HG02623 (cell line): ENCODE results near the gene ICAM5.
"Not testable (repeated sequence)": the region's sequence is repeated elsewhere in the genome, so short reads cannot be mapped to it uniquely, and the experiment has no call there.

Experiments
- ATAC-seq: cut with Tn5 transposase; IDR thresholded peaks from one replicate; pipeline ENCODE4 v1.9.1; 2021; ENCODE audit warnings: moderate library complexity; ENCODE audit not compliant: unreplicated experiment

Gene ICAM5, protein sequence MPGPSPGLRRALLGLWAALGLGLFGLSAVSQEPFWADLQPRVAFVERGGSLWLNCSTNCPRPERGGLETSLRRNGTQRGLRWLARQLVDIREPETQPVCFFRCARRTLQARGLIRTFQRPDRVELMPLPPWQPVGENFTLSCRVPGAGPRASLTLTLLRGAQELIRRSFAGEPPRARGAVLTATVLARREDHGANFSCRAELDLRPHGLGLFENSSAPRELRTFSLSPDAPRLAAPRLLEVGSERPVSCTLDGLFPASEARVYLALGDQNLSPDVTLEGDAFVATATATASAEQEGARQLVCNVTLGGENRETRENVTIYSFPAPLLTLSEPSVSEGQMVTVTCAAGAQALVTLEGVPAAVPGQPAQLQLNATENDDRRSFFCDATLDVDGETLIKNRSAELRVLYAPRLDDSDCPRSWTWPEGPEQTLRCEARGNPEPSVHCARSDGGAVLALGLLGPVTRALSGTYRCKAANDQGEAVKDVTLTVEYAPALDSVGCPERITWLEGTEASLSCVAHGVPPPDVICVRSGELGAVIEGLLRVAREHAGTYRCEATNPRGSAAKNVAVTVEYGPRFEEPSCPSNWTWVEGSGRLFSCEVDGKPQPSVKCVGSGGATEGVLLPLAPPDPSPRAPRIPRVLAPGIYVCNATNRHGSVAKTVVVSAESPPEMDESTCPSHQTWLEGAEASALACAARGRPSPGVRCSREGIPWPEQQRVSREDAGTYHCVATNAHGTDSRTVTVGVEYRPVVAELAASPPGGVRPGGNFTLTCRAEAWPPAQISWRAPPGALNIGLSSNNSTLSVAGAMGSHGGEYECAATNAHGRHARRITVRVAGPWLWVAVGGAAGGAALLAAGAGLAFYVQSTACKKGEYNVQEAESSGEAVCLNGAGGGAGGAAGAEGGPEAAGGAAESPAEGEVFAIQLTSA

DNA sequence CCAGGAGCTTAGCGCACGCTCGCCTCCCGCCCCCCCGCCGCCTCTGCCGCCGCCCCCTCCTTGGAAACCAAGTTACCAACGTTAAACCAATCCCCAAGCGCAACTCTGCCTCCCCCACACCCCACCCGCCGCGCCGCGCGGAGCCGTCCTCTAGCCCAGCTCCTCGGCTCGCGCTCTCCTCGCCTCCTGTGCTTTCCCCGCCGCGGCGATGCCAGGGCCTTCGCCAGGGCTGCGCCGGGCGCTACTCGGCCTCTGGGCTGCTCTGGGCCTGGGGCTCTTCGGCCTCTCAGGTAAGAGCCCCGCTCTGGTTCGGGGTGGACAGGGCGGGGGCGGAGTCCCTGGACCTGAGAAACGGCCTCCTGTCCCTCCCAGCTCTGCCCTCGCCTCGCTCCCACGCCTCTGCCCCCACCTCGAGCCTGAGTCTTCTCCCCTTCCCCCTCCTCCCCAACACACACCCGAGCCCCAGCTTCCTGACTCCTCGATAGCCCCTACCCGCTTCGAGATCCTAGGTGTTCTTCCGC, at the start of gene ICAM5:
Gene ICAM5, plus strand, starts transcription at position 117 of the 521 bp plus-strand sequence. Its CDS starts 92 bp downstream, at position 209.
- no peak for ATAC-seq

DNA sequence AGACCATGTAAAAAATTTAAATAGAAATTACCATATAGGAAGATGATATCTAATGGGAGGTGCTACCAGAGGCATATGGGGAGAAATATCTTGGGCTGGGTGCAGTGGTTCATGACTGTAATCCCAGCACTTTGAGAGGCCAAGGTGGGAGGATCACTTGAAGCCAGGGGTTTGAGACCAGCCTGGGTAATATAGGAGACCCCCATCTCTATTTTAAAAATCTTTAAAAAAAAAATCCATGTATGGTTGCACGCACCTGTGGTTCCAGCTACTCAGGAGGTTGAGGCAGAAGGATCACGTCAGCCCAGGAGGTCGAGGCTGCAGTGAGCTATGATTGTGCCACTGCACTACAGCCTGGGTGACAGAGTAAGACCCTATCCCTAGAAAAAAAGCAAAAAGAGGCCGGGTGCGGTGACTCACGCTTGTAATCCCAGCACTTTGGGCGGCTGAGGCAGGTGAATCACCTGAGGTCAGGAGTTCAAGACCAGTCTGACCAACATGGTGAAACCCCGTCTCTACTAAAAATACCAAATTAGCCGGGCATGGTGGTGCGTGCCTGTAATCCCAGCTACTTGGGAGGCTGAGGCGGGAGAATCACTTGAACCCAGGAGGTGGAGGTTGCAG, 47.8 kb upstream of the ICAM5 start:
- ATAC-seq = not testable (repeated sequence)

DNA sequence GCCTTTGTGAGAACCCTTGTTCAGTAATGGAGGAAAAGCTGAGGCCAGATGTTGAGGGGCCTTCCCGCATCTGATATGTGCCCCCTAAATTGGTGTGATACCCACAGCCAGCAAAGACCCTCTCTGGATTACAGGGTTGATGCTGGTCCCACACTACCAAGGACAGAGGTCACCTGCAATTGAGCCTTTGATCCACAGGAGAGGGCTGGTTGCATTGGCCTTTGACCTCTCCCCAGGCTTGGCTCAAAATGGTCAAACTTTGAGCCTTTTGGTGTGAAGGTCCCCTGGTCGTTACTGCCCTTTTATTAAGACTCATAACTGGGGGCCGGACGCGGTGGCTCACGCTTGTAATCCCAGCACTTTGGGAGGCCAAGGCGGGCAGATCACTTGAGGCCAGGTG, 46.1 kb upstream of the ICAM5 start:
- no peak for ATAC-seq

DNA sequence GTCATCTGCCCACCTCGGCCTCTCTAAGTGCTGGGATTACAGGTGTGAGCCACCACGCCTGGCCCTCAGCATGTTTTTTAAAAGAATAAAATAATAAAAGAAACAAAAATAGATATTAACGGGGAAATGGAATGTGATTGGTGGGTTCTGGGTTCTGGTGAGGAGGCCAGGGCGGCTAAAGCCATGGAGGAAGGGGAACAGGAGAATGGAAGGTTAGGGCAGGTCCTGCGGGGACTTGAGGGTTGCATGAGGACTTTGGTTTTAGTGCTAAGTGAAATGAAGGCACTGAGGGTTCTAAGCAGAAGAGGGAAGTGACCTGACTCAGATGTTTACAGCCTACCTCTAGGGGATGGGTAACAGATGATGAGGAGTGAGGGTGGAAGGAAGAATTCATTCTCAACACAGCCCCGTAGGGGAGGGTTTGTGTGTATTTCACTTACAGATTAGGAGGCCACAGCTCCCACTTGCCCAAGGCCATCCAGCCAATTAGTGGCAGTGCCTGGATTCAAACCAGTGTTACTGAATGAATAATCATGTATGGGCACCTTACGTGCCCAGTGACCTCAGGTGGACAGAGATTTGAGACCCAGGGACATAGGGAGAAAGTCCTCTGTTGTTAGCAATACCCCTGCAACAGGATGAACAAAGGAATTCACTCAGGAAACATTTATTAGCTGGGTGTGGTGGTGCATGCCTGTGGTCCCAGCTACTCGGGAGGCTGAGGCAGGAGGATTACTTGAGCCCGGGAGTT, 44.4 kb upstream of the ICAM5 start:
- no peak for ATAC-seq

DNA sequence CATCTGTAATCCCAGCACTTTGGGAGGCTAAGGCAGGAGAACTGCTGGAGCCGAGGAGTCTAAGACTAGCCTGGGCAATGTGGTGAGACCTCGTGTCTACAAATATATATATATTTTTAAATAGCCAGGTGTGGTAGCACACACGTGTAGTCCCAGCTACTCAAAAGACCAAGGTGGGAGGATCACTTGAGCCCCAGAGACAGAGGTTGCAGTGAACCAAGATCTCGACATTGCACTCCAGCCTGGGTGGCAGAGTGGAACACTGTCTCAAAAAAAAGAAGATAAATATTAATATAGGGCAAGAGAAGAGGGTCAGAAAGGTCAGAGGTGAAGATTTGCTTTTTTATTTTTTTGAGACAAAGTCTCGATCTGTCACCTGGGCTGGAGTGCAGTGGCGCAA, 43.2 kb upstream of the ICAM5 start:
- ATAC-seq = no peak

DNA sequence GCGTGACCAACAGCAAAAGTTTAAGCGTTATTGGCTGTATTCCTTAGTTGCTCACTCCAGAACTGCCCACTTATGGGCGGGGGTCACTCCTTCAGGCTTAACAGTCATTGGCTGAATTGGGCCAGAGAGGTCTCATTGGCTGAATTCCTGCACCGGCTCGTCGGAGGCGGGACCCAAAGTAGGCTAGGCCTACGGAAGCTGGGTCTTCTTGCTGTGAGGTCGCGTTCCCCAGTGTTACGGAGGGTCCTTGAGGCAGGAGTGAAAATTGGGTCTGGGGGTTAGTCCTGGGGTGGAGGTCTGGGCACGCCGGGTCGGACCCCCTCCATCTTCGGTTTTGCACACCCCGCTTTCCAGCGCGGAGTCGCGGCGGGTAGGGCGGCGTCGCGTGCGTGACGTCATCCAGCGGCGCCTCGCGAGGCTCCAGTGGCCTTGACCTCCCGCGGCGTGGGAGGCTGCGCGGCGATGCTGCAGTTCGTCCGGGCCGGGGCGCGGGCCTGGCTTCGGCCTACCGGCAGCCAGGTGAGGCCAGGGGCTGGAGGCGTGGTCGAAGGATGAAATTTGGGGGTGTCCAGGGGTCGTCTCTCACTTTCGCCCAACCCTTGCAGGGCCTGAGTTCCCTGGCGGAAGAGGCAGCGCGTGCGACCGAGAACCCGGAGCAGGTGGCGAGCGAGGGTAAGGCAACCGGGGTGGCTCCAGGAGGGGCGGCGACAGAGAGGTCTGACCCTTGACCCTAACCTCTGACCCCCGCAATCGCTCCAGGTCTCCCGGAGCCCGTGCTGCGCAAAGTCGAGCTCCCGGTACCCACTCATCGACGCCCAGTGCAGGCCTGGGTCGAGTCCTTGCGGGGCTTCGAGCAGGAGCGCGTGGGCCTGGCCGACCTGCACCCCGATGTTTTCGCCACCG, 37.7 kb upstream of the ICAM5 start, which contains the start of gene MRPL4:
Gene MRPL4, plus strand, starts transcription at position 423 of the 903 bp plus-strand sequence. Its CDS starts 40 bp downstream, at position 463.
- peak; percentile 89 for ATAC-seq

DNA sequence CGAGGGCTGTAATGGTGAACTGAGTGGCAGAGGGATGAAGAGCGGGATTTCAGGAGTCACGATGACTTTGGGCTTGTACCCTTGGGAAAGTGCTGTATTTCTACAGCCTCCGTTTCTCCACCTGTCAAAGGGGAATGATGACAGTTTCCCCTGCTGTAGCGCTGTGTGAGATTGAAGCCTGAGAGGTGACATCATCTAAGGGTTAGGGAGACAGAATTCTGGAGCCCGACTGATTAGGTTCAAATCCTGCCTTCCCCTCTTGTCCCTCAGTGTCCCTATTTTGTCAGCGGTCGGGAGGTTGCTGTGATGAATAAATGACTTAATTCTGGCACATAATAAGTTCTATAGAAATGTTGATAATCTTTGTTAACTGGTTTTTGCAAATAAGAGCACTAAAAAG, 37.0 kb upstream of the ICAM5 start:
- no peak for ATAC-seq

DNA sequence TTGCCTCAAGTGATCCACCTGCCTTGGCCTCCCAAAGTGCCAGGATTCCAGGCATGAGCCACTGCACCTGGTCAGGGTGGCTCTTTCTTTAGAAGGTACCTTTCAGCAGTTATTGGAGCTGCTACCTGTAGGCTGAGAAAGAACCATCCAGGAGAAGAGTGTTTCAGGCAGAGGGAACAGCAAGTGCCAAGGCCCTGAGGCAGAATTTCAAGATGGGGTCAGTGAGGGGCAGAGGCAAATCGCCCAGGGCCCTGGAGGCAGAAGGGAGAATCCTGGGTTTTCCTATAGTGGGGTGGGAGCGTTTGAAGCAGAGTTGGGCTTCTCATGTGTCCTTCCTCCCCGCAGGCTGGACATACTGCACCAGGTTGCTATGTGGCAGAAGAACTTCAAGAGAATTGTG, 35.5 kb upstream of the ICAM5 start:
- no peak for ATAC-seq

DNA sequence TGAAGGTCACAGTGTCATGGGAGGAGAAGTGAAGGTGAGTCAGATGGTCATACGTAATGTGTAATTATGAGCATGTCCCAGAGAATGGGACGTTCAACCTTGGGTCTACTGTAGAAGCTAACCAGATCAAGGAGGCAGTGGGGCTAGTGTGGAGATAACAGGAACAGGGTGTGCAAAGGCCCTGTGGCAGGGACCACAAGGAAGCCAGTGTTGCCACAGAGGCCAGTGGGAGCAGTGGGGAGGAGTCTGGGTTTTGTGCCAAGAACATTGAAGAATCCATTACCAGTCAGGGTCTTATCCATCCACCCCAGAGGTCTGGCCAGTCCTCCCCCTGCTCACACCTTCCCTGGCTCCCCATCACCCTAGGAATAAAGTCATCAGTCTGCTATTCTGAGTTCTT, 34.4 kb upstream of the ICAM5 start:
- no peak for ATAC-seq

DNA sequence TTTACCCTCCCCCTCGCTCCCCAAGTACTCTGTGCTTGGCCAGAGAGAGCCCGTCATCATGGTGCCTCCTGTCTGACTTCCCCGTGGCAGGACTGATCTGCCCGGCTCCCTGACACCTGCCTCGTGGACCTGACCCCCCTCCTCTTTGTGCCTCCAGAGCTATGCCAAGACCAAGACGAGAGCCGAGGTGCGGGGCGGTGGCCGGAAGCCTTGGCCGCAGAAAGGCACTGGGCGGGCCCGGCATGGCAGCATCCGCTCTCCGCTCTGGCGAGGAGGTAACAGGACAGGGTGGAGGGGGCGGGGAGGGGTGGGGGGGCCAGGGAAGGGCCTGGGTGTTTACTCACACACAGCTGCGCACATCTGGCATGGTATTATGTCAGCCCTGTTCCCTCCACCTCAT, 33.2 kb upstream of the ICAM5 start:
- ATAC-seq = no peak

DNA sequence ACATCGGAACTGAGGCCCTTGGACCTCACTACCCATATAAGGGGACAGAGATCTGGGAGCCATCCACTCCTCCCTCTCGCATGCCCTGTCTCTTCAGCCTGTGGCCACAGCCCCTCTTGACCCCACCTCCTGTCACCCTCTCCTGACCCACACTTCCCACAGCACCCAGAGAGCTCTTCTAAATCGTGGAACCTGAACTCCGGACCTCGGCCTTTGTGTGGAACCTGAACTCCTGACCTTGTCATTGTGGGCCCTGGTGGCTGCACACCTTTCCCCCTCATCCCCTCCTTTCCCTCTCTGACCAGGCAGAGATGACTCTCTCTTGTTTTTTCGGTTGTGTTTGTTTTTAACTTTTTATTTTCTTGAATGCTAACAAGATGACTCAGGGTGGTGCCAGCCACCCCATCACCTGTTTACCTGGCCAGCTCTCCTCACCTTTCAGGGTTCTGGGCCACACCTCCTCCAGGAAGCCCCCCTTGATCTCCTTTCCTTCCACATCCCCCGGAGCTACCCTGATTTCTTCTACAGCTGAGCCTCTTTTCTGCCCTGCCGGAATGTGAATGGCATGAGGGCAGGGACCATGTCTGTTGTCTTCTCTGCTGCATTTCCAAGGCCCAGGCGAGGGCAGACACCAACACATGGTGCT, 32.7 kb upstream of the ICAM5 start:
- ATAC-seq = no peak

DNA sequence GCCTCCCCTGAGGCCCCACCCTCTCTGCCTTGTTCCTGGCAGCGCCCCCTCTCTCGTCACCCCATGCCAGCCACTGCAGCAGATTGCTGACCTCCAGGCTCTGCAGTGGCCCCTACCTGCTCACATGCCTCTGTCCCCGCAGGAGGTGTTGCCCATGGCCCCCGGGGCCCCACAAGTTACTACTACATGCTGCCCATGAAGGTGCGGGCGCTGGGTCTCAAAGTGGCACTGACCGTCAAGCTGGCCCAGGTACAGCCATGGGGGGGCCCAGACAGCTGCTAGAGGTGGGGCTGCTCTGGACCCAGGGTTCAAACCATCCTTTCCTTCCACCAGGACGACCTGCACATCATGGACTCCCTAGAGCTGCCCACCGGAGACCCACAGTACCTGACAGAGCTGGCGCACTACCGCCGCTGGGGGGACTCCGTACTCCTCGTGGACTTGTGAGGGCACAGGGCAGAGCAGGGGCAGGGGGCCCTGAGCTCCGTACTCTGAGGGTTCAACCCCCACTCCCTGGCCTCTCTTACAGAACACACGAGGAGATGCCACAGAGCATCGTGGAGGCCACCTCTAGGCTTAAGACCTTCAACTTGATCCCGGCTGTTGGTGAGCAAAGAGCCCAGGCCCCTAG, 31.6 kb upstream of the ICAM5 start:
- ATAC-seq = no peak

DNA sequence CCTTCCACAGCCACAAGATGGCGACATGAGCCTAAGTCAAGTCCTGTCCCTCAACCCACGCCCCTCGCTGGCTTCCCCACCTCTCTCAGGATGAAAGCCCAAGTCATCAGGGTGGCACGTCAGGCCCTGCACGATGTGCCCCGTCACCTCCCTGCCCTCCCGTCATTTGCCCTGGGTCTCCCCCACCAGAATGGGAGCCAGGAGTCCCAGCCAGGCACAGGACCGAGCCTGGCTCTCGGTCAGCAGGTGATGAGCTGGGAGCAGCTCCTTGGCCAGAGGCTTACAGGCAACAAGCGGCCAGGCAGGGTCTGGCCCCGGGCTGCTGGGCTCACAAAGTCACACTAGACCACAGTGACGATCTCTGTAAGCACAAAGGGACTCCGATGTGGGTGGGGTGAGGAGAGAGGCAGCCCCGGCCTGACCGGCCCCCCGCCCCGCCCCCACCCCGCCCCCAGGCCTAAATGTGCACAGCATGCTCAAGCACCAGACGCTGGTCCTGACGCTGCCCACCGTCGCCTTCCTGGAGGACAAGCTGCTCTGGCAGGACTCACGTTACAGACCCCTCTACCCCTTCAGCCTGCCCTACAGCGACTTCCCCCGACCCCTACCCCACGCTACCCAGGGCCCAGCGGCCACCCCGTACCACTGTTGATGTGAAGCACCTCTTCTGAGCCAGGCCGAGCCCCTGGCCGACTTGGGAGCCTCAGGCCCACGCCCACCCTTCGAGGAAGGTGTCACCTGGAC, 30.4 kb upstream of the ICAM5 start:
- no peak for ATAC-seq

DNA sequence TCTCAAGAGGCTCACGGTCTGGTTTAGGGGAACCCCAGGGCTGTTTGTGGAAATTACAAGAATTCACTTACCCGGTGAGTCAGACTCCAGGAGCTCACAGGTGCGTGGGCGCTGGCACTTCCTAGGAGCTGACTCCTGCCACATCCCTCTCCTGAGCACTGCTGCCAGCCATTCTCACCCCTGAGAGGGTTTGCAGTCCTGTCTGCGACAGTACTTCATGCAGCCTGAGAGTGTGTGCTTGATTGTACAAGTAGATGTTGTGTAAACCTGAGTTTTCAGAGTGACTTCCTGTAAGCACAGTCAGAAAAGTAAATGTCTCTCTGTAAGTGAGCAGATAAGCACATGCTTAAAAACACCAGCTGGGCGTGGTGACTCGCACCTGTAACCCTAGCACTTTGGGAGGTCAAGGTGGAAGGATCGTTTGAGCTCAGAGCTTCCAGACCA, 29.6 kb upstream of the ICAM5 start:
- no peak for ATAC-seq

DNA sequence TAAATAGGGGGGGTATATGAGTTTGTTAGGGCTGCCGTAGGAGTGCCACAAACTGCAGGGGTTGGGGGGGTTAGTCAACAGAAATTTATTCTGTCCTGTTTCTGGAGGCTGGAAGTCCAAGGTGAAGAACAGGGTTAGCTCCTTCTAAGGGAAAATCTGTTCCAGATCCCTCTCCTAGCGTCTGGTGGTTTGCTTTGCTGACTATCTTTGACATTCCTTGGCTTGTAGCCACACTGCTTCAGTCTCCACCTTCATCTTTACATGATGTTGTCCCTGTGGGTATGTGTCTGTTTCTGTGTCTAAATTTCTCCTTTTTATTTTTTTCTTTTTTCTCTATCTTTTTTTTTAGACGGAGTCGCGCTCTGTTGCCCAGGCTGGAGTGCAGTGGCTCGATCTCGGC, 27.0 kb upstream of the ICAM5 start:
- ATAC-seq = no peak

DNA sequence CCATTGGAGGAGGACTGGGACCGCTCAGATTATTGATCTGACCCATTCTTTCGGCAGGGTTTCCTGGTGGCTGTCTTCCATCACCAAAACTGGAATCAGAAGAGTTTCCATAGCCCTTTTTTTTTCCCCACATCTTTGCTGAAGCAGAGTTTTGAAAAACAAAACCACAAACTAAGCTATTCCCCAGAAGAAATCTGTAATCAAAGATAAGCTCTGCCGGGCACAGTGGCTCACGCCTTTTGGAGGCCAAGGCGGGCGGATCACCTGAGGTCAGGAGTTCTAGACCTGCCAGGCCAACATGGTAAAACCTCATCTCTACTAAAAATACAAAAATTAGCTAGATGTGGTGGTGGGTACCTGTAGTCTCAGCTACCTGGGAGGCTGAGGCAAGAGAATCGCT, 23.0 kb upstream of the ICAM5 start:
- ATAC-seq = no peak

DNA sequence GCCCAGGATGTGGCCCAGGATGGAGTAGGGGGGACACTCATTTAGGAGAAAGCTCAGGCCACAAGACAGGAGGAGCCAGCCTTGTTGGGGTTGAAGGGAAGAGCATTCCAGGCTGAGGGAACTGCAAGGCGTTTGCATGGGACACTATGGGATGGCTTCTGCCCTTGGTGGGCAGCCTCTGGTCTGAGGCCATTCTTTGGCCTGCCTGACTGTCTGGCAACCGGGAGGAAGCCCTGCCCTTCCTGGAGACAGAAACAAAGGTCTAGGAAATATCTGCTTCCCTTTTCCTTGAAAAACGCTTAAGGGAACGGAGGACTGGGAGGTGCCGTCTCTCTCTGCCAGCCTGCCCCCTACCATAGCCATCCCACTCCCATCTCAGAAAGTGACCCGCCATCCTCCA, 21.7 kb upstream of the ICAM5 start:
- no peak for ATAC-seq
